Tibial artery (tissue), 4 donors: ENCODE data around the gene GLB1L3.

Experiments
- DNase-seq, 2 donors: peaks; one replicate each; pipeline ENCODE4 v3.0.0-alpha.2; 2019
- H3K27ac ChIP-seq, 2 donors: fragments of 200-600 bp; sonication (generic) in 1 of 2; 1 replicate in 1 of 2; 2 replicates in 1 of 2; pipeline ENCODE4 v1.5.1; 2018 to 2019; ENCODE audit warnings: mild to moderate bottlenecking in 1 of 2
- H3K27me3 ChIP-seq, 2 donors: fragments of 200-600 bp; sonication (generic) in 1 of 2; one replicate each; pipeline versions ENCODE4 v1.5.1 to v1.6.0; 2016 to 2019
- H3K36me3 ChIP-seq, 3 donors: fragments of 200-600 bp; sonication (generic) in 2 of 3; one replicate each; pipeline ENCODE4 v1.5.1; 2016 to 2019; ENCODE audit warnings: mild to moderate bottlenecking in 2 of 3
- H3K4me1 ChIP-seq, 4 donors: fragments of 200-600 bp; sonication (generic) in 2 of 4; 1 replicate in 3 of 4; 2 replicates in 1 of 4; pipeline ENCODE4 v1.5.1; 2016 to 2019
- H3K4me3 ChIP-seq, 2 donors: fragments of 200-600 bp; sonication (generic) in 1 of 2; 1 replicate in 1 of 2; 2 replicates in 1 of 2; pipeline ENCODE4 v1.5.1; 2018 to 2019; ENCODE audit warnings: mild to moderate bottlenecking in 2 of 2
- H3K9me3 ChIP-seq, 3 donors: fragments of 200-600 bp; sonication (generic) in 1 of 3; one replicate each; pipeline ENCODE4 v1.5.1; 2016 to 2019
- intact Hi-C: fragments of 100-400 bp; cut with DNase I; formaldehyde crosslinking; loops from one replicate; pipeline ENCODE4 v1.15.0; 2023; ENCODE audit warnings: low total_unique reads
- TF ChIP-seq, protein P1 (sequence below), 2 experiments: fragments of 200-600 bp in 1 of 2; fragments of 450-650 bp in 1 of 2; IDR thresholded peaks; one replicate each; pipeline ENCODE4 v1.5.1; 2017 to 2019; ENCODE audit warnings: antibody characterized with exemption in 2 of 2, mild to moderate bottlenecking in 1 of 2, moderate library complexity in 1 of 2

The GLB1L3 gene

DNA sequence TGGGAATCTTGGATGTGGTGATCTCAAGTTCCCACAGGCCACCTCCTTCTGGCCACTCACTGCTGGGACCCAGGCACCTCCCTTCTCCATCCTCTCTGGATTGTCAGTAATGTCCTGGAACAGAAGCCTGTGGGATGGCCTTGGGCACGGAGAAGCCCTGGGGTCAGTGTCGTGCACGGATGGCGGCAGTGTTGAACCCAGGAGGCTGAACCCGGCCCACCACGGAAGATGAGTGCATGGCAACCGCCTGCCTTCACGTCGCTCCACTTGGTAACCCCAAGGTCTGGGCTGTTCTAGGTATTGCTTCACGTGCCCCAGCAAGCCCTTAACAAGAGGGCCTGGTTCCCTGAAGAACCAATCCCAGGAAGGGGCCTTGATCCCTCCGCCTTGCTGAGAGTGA is 30.1 kb upstream of the GLB1L3 start:
- intact Hi-C loops = loop anchor here (5.0 kb wide), 1 partner anchor 81 kb away; no protein-coding TSS in a partner anchor
- H3K27ac ChIP-seq = no peak overlapping the region
- no peak for DNase-seq
- H3K4me3 ChIP-seq = no peak overlapping the region
- H3K9me3 ChIP-seq = no peaks in the 10 kb centered on the region
- H3K4me1 ChIP-seq = no peaks in the 10 kb centered on the region
- TF ChIP-seq, protein P1, sequence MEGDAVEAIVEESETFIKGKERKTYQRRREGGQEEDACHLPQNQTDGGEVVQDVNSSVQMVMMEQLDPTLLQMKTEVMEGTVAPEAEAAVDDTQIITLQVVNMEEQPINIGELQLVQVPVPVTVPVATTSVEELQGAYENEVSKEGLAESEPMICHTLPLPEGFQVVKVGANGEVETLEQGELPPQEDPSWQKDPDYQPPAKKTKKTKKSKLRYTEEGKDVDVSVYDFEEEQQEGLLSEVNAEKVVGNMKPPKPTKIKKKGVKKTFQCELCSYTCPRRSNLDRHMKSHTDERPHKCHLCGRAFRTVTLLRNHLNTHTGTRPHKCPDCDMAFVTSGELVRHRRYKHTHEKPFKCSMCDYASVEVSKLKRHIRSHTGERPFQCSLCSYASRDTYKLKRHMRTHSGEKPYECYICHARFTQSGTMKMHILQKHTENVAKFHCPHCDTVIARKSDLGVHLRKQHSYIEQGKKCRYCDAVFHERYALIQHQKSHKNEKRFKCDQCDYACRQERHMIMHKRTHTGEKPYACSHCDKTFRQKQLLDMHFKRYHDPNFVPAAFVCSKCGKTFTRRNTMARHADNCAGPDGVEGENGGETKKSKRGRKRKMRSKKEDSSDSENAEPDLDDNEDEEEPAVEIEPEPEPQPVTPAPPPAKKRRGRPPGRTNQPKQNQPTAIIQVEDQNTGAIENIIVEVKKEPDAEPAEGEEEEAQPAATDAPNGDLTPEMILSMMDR (IDR thresholded peaks at IDR 0.05) = no peak
- H3K27me3 ChIP-seq = no peaks in the 10 kb centered on the region
- peaks cover 48 to 100% (median 88%) of the 10 kb centered on the region in 3 donors for H3K36me3 ChIP-seq

DNA sequence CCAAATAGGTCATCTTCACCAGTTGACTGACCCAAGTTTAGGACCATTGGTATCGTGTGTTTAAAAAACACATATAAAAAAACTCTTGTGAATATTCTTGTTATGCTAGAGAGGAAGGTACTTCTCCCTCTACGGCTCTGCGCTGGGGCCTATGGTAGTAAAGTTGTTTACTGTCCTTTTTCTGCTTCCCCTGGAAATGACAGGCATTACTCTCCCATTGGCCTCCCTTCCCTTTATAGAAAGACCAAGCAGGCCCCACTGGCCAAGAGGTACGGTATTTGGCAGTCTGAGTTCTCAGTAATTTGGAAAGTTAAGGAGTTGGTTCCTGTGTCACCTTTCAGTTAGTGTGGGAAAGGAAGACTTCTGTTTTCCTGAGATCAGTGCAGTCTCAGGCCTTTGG is 29.5 kb upstream of the GLB1L3 start:
- Histone ChIP-seq H3K36me3 (peaks cover 48 to 95% (median 82%) of the 10 kb centered on the region in 3 donors), H3K4me3 (no peak overlapping the region), H3K9me3 (no peaks in the 10 kb centered on the region), H3K27ac (no peak overlapping the region), H3K4me1 (peaks cover 0 to 5% (median 2%) of the 10 kb centered on the region in 4 donors), H3K27me3 (no peaks in the 10 kb centered on the region)
- no peak for DNase-seq
- intact Hi-C loops = loop anchor here (5.0 kb wide), 1 partner anchor 81 kb away; no protein-coding TSS in a partner anchor
- TF ChIP-seq, protein P1 (IDR thresholded peaks at IDR 0.05) = no peak

GRCh38 chr11:134248910-134249480 is 27.2 kb upstream of the GLB1L3 start:
- Histone ChIP-seq H3K27ac (no peak overlapping the region), H3K27me3 (no peaks in the 10 kb centered on the region), H3K4me3 (no peak overlapping the region), H3K4me1 (peaks cover 0 to 14% (median 11%) of the 10 kb centered on the region in 4 donors), H3K9me3 (no peaks in the 10 kb centered on the region), H3K36me3 (peaks cover 31 to 72% (median 60%) of the 10 kb centered on the region in 3 donors)
- no peak for DNase-seq
- intact Hi-C loops = loop anchor here (5.0 kb wide), 1 partner anchor 78 kb away; no protein-coding TSS in a partner anchor
- TF ChIP-seq, protein P1 (IDR thresholded peaks at IDR 0.05) = no peak

DNA sequence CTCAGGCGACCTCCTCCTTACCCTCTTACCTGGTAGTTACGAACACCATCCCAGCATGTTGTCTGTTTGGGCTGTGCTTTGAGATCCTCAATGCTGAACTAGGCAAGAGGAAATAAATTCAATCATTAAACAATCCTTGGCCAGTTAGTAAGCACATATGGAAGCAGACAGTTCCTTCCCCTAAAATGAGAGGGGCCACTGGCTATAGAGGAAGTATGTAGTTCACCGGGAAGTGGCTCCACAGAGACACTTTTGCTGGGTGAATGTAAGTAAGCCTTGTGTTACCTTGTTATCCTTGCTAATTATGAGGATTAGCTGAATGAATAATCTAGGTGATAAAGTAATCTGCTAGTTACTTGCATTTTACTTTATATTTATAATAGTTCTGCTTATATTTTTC is 25.9 kb upstream of the GLB1L3 start:
- H3K27ac ChIP-seq = no peak overlapping the region
- peaks cover 27 to 59% (median 48%) of the 10 kb centered on the region in 3 donors for H3K36me3 ChIP-seq
- TF ChIP-seq, protein P1 (IDR thresholded peaks at IDR 0.05) = no peak

DNA sequence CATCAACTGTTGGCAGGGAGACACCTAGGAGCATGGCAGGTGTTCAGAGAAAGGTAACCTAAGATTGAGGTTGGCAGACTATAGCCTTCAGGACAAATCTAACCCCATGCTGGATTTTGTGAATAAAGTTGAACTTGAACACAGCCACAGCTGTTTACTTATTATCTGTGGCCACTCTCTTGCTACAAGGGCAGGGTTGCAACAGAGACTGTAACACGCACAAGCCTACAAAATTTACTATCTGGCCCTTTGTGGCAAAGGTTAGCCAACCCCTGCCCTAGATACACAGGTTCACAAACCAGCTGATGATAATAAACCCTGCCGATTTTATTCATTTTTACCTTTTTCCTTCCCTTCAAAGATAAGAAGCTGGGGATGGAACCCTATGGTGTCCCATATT is 25.5 kb upstream of the GLB1L3 start:
- H3K27ac ChIP-seq = no peak overlapping the region
- DNase-seq = no peak
- H3K9me3 ChIP-seq = no peaks in the 10 kb centered on the region
- peaks cover 27 to 55% (median 43%) of the 10 kb centered on the region in 3 donors for H3K36me3 ChIP-seq
- H3K27me3 ChIP-seq = no peaks in the 10 kb centered on the region
- TF ChIP-seq, protein P1 (IDR thresholded peaks at IDR 0.05) = no peak
- intact Hi-C loops = no loop called here
- H3K4me1 ChIP-seq = peaks cover 0 to 26% (median 20%) of the 10 kb centered on the region in 4 donors
- H3K4me3 ChIP-seq = no peak overlapping the region

More for the DNA sequence above, 25.9 kb upstream of the GLB1L3 start:
- Histone ChIP-seq H3K9me3 (no peaks in the 10 kb centered on the region), H3K27me3 (no peaks in the 10 kb centered on the region), H3K4me1 (peaks cover 0 to 26% (median 20%) of the 10 kb centered on the region in 4 donors), H3K4me3 (no peak overlapping the region)
- no peak for DNase-seq
- intact Hi-C loops = no loop called here
